HepG2 (cell line): Measurements from ENCODE around the gene BBOF1.

Experiments used
- ESRRA ChIP-seq: sonication (generic); formaldehyde crosslinking; IDR thresholded peaks from 2 replicates; pipeline ENCODE4 v1.5.1; 2020; ENCODE audit warnings: mild to moderate bottlenecking, low read depth, missing genetic modification reagents
- EZH2 ChIP-seq: conservative IDR thresholded peaks from 2 replicates; pipeline ENCODE4 v1.6.1; 2012; ENCODE audit warnings: mild to moderate bottlenecking, low read depth, low read length, moderate library complexity
- FOXM1 ChIP-seq: sonication (generic); formaldehyde crosslinking; IDR thresholded peaks from 2 replicates; pipeline ENCODE4 v1.5.0; 2020; ENCODE audit warnings: missing genetic modification reagents
- GABPB1 ChIP-seq: IDR thresholded peaks from 2 replicates; pipeline ENCODE4 v1.6.1; 2016; ENCODE audit warnings: mild to moderate bottlenecking, missing genetic modification reagents, moderate library complexity, missing compliant biosample characterization
- PHF8 ChIP-seq: sonication (generic); formaldehyde crosslinking; IDR thresholded peaks from 2 replicates; pipeline ENCODE4 v1.5.0; 2020; ENCODE audit warnings: missing genetic modification reagents
- POLR2A ChIP-seq, 2 experiments: IDR thresholded peaks; 2 replicates each; pipeline ENCODE4 v1.6.1; 2011; ENCODE audit warnings: low read depth in 2 of 2, low read length in 2 of 2, mild to moderate bottlenecking in 1 of 2, moderate library complexity in 1 of 2; ENCODE audit not compliant: insufficient read depth in 1 of 2
- SP1 ChIP-seq, 2 experiments: fragments of 450-650 bp in 1 of 2; sonication (generic) in 1 of 2; formaldehyde crosslinking in 1 of 2; IDR thresholded peaks; 2 replicates each; pipeline versions ENCODE4 v1.4.0 to v1.6.1; 2016 to 2020; ENCODE audit warnings: missing genetic modification reagents in 1 of 2
- TCF12 ChIP-seq, 2 experiments: fragments of 450-650 bp in 1 of 2; sonication (generic) in 1 of 2; formaldehyde crosslinking in 1 of 2; IDR thresholded peaks; 2 replicates each; pipeline versions ENCODE4 v1.6.1 to v1.8.0; 2017 to 2022; ENCODE audit warnings: antibody characterized with exemption in 1 of 2, mild to moderate bottlenecking in 1 of 2, missing genetic modification reagents in 1 of 2, moderate library complexity in 1 of 2
- ZNF232 ChIP-seq: sonication (generic); formaldehyde crosslinking; IDR thresholded peaks from 2 replicates; pipeline ENCODE4 v1.4.0; 2020; ENCODE audit warnings: missing genetic modification reagents, borderline replicate concordance
- TF ChIP-seq, protein P1 (sequence below): sonication (generic); formaldehyde crosslinking; IDR thresholded peaks from 2 replicates; pipeline ENCODE4 v1.5.0; 2020; ENCODE audit warnings: mild to moderate bottlenecking, missing genetic modification reagents, moderate library complexity

DNA sequence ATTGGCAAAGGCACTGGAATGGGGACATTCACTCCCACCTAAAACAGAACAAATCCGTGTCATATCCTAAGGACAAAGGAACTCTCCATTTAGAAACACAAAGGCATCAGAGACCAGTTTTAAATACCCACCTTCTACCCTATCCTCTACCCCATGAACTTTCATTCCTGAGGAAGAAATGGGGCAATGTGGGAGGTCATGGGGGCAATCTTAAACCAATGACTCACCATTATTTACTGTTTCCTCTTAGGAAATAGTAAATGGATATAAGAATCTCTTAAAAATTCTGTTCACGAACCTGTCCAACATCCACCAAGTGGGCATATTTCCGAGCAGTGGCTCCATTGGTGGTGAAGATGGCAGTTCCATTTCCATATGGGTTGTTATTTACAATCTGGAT is 45.7 kb downstream of the BBOF1 start:
- TF ChIP-seq GABPB1 (CRISPR knock-in tag): no peak
- no peak for TF ChIP-seq POLR2A (IDR thresholded peaks at IDR 0.05; ENCODE audit: insufficient read depth in 1 of 2, low read depth in 2 of 2, low read length in 2 of 2)
- no peak for TF ChIP-seq TCF12 (IDR thresholded peaks at IDR 0.05)
- no peak for TF ChIP-seq TCF12 (CRISPR knock-in tag; IDR thresholded peaks at IDR 0.05)
- no peak for TF ChIP-seq ZNF232 (CRISPR knock-in tag)
- TF ChIP-seq, protein P1, sequence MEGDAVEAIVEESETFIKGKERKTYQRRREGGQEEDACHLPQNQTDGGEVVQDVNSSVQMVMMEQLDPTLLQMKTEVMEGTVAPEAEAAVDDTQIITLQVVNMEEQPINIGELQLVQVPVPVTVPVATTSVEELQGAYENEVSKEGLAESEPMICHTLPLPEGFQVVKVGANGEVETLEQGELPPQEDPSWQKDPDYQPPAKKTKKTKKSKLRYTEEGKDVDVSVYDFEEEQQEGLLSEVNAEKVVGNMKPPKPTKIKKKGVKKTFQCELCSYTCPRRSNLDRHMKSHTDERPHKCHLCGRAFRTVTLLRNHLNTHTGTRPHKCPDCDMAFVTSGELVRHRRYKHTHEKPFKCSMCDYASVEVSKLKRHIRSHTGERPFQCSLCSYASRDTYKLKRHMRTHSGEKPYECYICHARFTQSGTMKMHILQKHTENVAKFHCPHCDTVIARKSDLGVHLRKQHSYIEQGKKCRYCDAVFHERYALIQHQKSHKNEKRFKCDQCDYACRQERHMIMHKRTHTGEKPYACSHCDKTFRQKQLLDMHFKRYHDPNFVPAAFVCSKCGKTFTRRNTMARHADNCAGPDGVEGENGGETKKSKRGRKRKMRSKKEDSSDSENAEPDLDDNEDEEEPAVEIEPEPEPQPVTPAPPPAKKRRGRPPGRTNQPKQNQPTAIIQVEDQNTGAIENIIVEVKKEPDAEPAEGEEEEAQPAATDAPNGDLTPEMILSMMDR (CRISPR knock-in tag): no peak
- TF ChIP-seq ESRRA: no peak
- TF ChIP-seq PHF8 (CRISPR knock-in tag): no peak
- TF ChIP-seq SP1 (IDR thresholded peaks at IDR 0.05): no peak
- TF ChIP-seq SP1 (CRISPR knock-in tag; IDR thresholded peaks at IDR 0.05): no peak
- TF ChIP-seq FOXM1 (CRISPR knock-in tag): no peak
- TF ChIP-seq EZH2: no peak
